HepG2 (cell line): ENCODE measurements around the gene ARRDC3. TPM values are rescaled to one million over a fixed set of nuclear protein-coding genes. Genes with fewer than 3 reads are reported as not detected.

Source experiments
- AGO1 ChIP-seq: fragments of 200-400 bp; formaldehyde crosslinking; IDR thresholded peaks from 2 replicates; pipeline ENCODE4 v1.6.1; 2017; ENCODE audit warnings: mild to moderate bottlenecking, low read depth, low read length, moderate library complexity; ENCODE audit not compliant: poor library complexity, severe bottlenecking
- GTF2F1 ChIP-seq: fragments of 150-350 bp; IDR thresholded peaks from 2 replicates; pipeline ENCODE4 v1.6.1; 2014; ENCODE audit warnings: low read length
- HNF1A ChIP-seq, 2 experiments: sonication (generic) in 1 of 2; formaldehyde crosslinking in 1 of 2; IDR thresholded peaks; 2 replicates each; pipeline versions ENCODE4 v1.4.0 to v1.6.1; 2016 to 2020; ENCODE audit warnings: borderline replicate concordance in 1 of 2, low read depth in 1 of 2, mild to moderate bottlenecking in 1 of 2, missing genetic modification reagents in 1 of 2
- IRX3 ChIP-seq: sonication (generic); formaldehyde crosslinking; IDR thresholded peaks from 2 replicates; pipeline ENCODE4 v1.8.1; 2023; ENCODE audit warnings: mild to moderate bottlenecking, low read depth, missing genetic modification reagents, borderline replicate concordance
- NCOA5 ChIP-seq: sonication (generic); formaldehyde crosslinking; IDR thresholded peaks from 2 replicates; pipeline ENCODE4 v1.4.0; 2020; ENCODE audit warnings: missing genetic modification reagents
- NR2C2 ChIP-seq: sonication (generic); formaldehyde crosslinking; IDR thresholded peaks from 2 replicates; pipeline ENCODE4 v1.4.0; 2020; ENCODE audit warnings: missing genetic modification reagents, mild to moderate bottlenecking, moderate library complexity, borderline replicate concordance
- PHF20 ChIP-seq: sonication (generic); formaldehyde crosslinking; IDR thresholded peaks from 2 replicates; pipeline ENCODE4 v1.5.0; 2020; ENCODE audit warnings: mild to moderate bottlenecking, missing genetic modification reagents
- SAFB2 ChIP-seq: sonication (generic); formaldehyde crosslinking; IDR thresholded peaks from 2 replicates; pipeline ENCODE4 v1.5.1; 2020; ENCODE audit warnings: missing genetic modification reagents, low read depth, mild to moderate bottlenecking, borderline replicate concordance
- SYNCRIP ChIP-seq: fragments of 200-400 bp; formaldehyde crosslinking; IDR thresholded peaks from 2 replicates; pipeline ENCODE4 v1.6.1; 2018; ENCODE audit warnings: mild to moderate bottlenecking, low read depth, low read length; ENCODE audit not compliant: insufficient read depth
- TRIM24 ChIP-seq: sonication (generic); formaldehyde crosslinking; IDR thresholded peaks from 2 replicates; pipeline ENCODE4 v1.8.0; 2022; ENCODE audit warnings: mild to moderate bottlenecking, missing genetic modification reagents
- ZBTB7B ChIP-seq: sonication (generic); formaldehyde crosslinking; IDR thresholded peaks from 2 replicates; pipeline ENCODE4 v1.4.0; 2020; ENCODE audit warnings: missing genetic modification reagents
- ZHX1 ChIP-seq: sonication (generic); formaldehyde crosslinking; IDR thresholded peaks from 2 replicates; pipeline ENCODE4 v1.8.1; 2022; ENCODE audit warnings: low read depth, mild to moderate bottlenecking, missing genetic modification reagents
- ZNF143 ChIP-seq: sonication (generic); formaldehyde crosslinking; IDR thresholded peaks from 2 replicates; pipeline ENCODE4 v1.4.0; 2020; ENCODE audit warnings: missing genetic modification reagents
- ZNF570 ChIP-seq: sonication (generic); formaldehyde crosslinking; IDR thresholded peaks from 2 replicates; pipeline ENCODE4 v1.4.0; 2020; ENCODE audit warnings: mild to moderate bottlenecking, missing genetic modification reagents, borderline replicate concordance
- ZNF672 ChIP-seq: sonication (generic); formaldehyde crosslinking; IDR thresholded peaks from 2 replicates; pipeline ENCODE4 v1.8.1; 2022; ENCODE audit warnings: missing genetic modification reagents
- ZNF674 ChIP-seq: sonication (generic); formaldehyde crosslinking; IDR thresholded peaks from 2 replicates; pipeline ENCODE4 v1.5.0; 2020; ENCODE audit warnings: low read depth, mild to moderate bottlenecking, missing genetic modification reagents
- polyA plus RNA-seq, 8 experiments: library from polyadenylated mRNA; depleted of rRNA in 3 of 8; stranded (reverse) in 7 of 8; unstranded in 1 of 8; fragments of >200 nt; fragmentation: Illumina TruSeq in 4 of 8; extraction: Trizol in 4 of 8; gene quantifications; 2 replicates each; pipeline versions ENCODE4 v1.2.1 to v1.2.3, GENCODE V29; 2011 to 2016; ENCODE audit warnings: low read depth in 4 of 8, missing spikeins in 1 of 8, mixed read lengths in 1 of 8; ENCODE audit not compliant: insufficient read depth in 1 of 8
- total RNA-seq, 5 experiments: library from RNA; depleted of rRNA; stranded (reverse); fragments of >200 nt; fragmentation: Illumina TruSeq; extraction: Trizol; gene quantifications; 2 replicates each; pipeline ENCODE4 v1.2.3, GENCODE V29; 2016; ENCODE audit warnings: low read depth in 1 of 5
- TF ChIP-seq, protein P1 (sequence below), 2 experiments: sonication (generic) in 1 of 2; formaldehyde crosslinking in 1 of 2; IDR thresholded peaks; 2 replicates each; pipeline versions ENCODE4 v1.5.1 to v1.6.1; 2011 to 2020; ENCODE audit warnings: borderline replicate concordance in 1 of 2, low read depth in 1 of 2, low read length in 1 of 2, mild to moderate bottlenecking in 1 of 2, missing genetic modification reagents in 1 of 2, moderate library complexity in 1 of 2

Gene ARRDC3
- total and polyA plus RNA-seq, 2 of the 13 experiments (the other 11 are each of a cell fraction or from before 2014, with no cell fraction given) = 3.4 to 24.4 TPM

DNA sequence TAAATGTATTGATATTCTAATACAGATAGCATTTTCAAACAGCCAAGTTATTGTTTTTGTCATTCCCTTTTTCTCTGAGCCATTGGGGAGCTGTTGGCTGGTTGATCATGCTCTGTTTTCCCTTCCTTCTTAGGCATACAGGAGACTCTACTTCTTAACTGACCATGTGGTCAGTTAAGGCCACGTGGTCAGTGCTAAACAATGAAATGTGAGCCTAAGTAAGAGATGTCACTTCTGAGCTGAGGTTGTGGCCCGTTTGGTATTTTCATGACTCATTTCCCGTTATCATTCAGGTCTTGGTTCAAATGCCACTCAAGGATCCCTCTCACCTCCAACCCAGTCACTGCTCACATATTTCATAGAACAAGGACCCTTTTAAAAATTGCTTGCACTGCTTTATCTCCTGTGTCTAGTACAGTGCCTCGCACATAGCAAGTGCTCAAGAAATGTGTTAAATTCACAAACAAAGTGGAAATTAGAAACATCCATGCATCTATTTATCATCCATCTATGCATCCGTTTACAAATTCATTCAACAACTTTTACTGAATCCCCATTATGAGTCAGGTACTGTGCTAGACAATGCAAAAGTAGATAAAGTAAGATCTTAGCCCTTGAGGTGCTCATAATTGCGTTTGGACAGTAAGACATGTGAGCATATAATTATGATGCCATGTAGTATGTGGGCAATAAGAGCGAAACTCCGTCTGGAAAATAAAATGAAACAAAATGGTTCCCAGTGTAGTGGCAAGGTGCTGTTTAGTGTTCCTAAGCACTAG is 50.7 kb downstream of the ARRDC3 start (continued):
- TF ChIP-seq, protein P1, sequence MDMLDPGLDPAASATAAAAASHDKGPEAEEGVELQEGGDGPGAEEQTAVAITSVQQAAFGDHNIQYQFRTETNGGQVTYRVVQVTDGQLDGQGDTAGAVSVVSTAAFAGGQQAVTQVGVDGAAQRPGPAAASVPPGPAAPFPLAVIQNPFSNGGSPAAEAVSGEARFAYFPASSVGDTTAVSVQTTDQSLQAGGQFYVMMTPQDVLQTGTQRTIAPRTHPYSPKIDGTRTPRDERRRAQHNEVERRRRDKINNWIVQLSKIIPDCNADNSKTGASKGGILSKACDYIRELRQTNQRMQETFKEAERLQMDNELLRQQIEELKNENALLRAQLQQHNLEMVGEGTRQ (IDR thresholded peaks at IDR 0.05; ENCODE audit: low read depth, low read length) = peak; percentile 78
- TF ChIP-seq, protein P1 (CRISPR knock-in tag; IDR thresholded peaks at IDR 0.05; ENCODE audit: borderline replicate concordance) = peak; percentile 53; the same call in 1 of the 2 replicates
- TF ChIP-seq ZHX1 (CRISPR knock-in tag) (no peak), NCOA5 (CRISPR knock-in tag) (no peak), ZNF143 (CRISPR knock-in tag) (no peak), PHF20 (no peak), AGO1 (no peak), SAFB2 (no peak), SYNCRIP (no peak), ZBTB7B (CRISPR knock-in tag) (no peak), ZNF674 (CRISPR knock-in tag) (no peak), IRX3 (CRISPR knock-in tag) (no peak), ZNF570 (CRISPR knock-in tag) (no peak), HNF1A (IDR thresholded peaks at IDR 0.05; ENCODE audit: low read depth) (no peak), HNF1A (CRISPR knock-in tag; IDR thresholded peaks at IDR 0.05; ENCODE audit: borderline replicate concordance) (no peak), GTF2F1 (no peak), NR2C2 (CRISPR knock-in tag) (no peak), TRIM24 (CRISPR knock-in tag) (no peak), ZNF672 (CRISPR knock-in tag) (no peak)
